Fibroblast of lung (primary cell): Measurements from ENCODE around the gene FBXO46. TPM values are rescaled to one million over a fixed set of nuclear protein-coding genes. Genes with fewer than 3 reads are reported as not detected.

Experiments
- DNase-seq, 2 donors: peaks; one replicate each; pipeline versions ENCODE4 v3.0.0 to v3.0.0-alpha.2; 2010; ENCODE audit warnings: low read depth in 2 of 2
- H2AFZ ChIP-seq: 2 replicates; pipeline ENCODE4 v1.5.1; 2012; ENCODE audit warnings: low read length, control low read depth, inconsistent platforms
- H3K27ac ChIP-seq: 2 replicates; pipeline ENCODE4 v1.5.1; 2011; ENCODE audit warnings: low read length, control low read depth; ENCODE audit not compliant: insufficient read depth
- H3K27me3 ChIP-seq: 2 replicates; pipeline ENCODE4 v1.5.1; 2011; ENCODE audit warnings: mild to moderate bottlenecking, low read length; ENCODE audit not compliant: control insufficient read depth, insufficient read depth
- H3K36me3 ChIP-seq: 2 replicates; pipeline ENCODE4 v1.5.1; 2011; ENCODE audit warnings: low read length; ENCODE audit not compliant: control insufficient read depth, insufficient read depth
- H3K4me1 ChIP-seq: 2 replicates; pipeline ENCODE4 v1.5.1; 2011; ENCODE audit warnings: low read length; ENCODE audit not compliant: control insufficient read depth, insufficient read depth; ENCODE audit errors: extremely low read depth
- H3K4me2 ChIP-seq: 2 replicates; pipeline ENCODE4 v1.5.1; 2011; ENCODE audit warnings: low read length, control low read depth; ENCODE audit not compliant: insufficient read depth; ENCODE audit errors: extremely low read depth
- H3K4me3 ChIP-seq, 4 experiments: fragments of 200-600 bp in 1 of 4; sonication (generic) in 1 of 4; replicated peaks in 1 of 4; 2 replicates each; pipeline ENCODE4 v1.5.1; 2011 to 2016; ENCODE audit warnings: low read length in 4 of 4, low read depth in 3 of 4, mild to moderate bottlenecking in 3 of 4, control low read depth in 2 of 4, inconsistent platforms in 1 of 4, mixed read lengths in 1 of 4; ENCODE audit not compliant: insufficient read depth in 1 of 4; ENCODE audit errors: control extremely low read depth in 1 of 4
- H3K79me2 ChIP-seq: 2 replicates; pipeline ENCODE4 v1.5.1; 2012; ENCODE audit warnings: mild to moderate bottlenecking, low read length, inconsistent platforms; ENCODE audit not compliant: control insufficient read depth, insufficient read depth
- H3K9ac ChIP-seq: 2 replicates; pipeline ENCODE4 v1.5.1; 2011; ENCODE audit warnings: mild to moderate bottlenecking, low read length, control low read depth; ENCODE audit not compliant: insufficient read depth
- H3K9me3 ChIP-seq: 2 replicates; pipeline ENCODE4 v1.5.1; 2012; ENCODE audit warnings: low read depth, low read length; ENCODE audit not compliant: control insufficient read depth, insufficient read depth
- H4K20me1 ChIP-seq: 2 replicates; pipeline ENCODE4 v1.5.1; 2011; ENCODE audit warnings: low read length; ENCODE audit not compliant: control insufficient read depth, insufficient read depth; ENCODE audit errors: extremely low read depth
- CTCF ChIP-seq, 2 donors: IDR thresholded peaks in 1 of 2; conservative IDR thresholded peaks in 1 of 2; 1 replicate in 1 of 2; 2 replicates in 1 of 2; pipeline ENCODE4 v1.5.1; 2011 to 2012; ENCODE audit warnings: low read length in 2 of 2, control low read depth in 1 of 2, inconsistent platforms in 1 of 2, low read depth in 1 of 2, mild to moderate bottlenecking in 1 of 2
- EZH2 ChIP-seq: IDR thresholded peaks from 2 replicates; pipeline ENCODE4 v1.5.1; 2012; ENCODE audit warnings: low read length, control low read depth, mild to moderate bottlenecking; ENCODE audit errors: missing control alignments
- polyA plus RNA-seq, 2 donors: library from polyadenylated mRNA; depleted of rRNA in 1 of 2; stranded (reverse) in 1 of 2; unstranded in 1 of 2; fragments of >200 nt; gene quantifications; 2 replicates each; pipeline ENCODE4 v1.2.1, GENCODE V29; 2011 to 2012; ENCODE audit warnings: missing spikeins in 1 of 2
- total RNA-seq: library from RNA; depleted of rRNA; stranded (reverse); fragments of >200 nt; gene quantifications from 2 replicates; pipeline ENCODE4 v1.2.1, GENCODE V29; 2014

Gene FBXO46
- total and polyA plus RNA-seq, 2 donors (not counting 1 experiment from before 2014, with no cell fraction given) = 2.0 to 3.3 TPM

GRCh38 chr19:45758921-45759320 is 28.2 kb upstream of the FBXO46 start:
- no peak overlapping the region for H2AFZ ChIP-seq
- H3K27me3 ChIP-seq = no peaks in the 10 kb centered on the region
- no peaks in the 10 kb centered on the region for H3K4me1 ChIP-seq
- no peaks in the 10 kb centered on the region for H3K9me3 ChIP-seq
- no peak overlapping the region for H3K4me2 ChIP-seq
- DNase-seq = no peak
- H3K36me3 ChIP-seq = no peaks in the 10 kb centered on the region
- H3K27ac ChIP-seq = no peak overlapping the region
- TF ChIP-seq EZH2 (no peak), CTCF (conservative IDR thresholded peaks at IDR 0.05 in 1 of 2, IDR thresholded peaks at IDR 0.05 in 1 of 2; ENCODE audit: low read depth in 1 of 2, low read length in 2 of 2) (no peak)
- H3K4me3 ChIP-seq = no peak overlapping the region
- no peaks in the 10 kb centered on the region for H4K20me1 ChIP-seq
- H3K79me2 ChIP-seq = no peaks in the 10 kb centered on the region
- H3K9ac ChIP-seq = no peak overlapping the region

GRCh38 chr19:45757695-45758094 is 27.0 kb upstream of the FBXO46 start:
- Histone ChIP-seq H3K4me3 (no peak overlapping the region), H3K27me3 (no peaks in the 10 kb centered on the region), H3K9ac (no peak overlapping the region), H3K4me1 (no peaks in the 10 kb centered on the region), H3K4me2 (no peak overlapping the region), H3K79me2 (no peaks in the 10 kb centered on the region), H3K27ac (no peak overlapping the region), H3K9me3 (no peaks in the 10 kb centered on the region), H4K20me1 (no peaks in the 10 kb centered on the region), H2AFZ (no peak overlapping the region), H3K36me3 (no peaks in the 10 kb centered on the region)
- DNase-seq = no peak
- TF ChIP-seq CTCF (conservative IDR thresholded peaks at IDR 0.05 in 1 of 2, IDR thresholded peaks at IDR 0.05 in 1 of 2; ENCODE audit: low read depth in 1 of 2, low read length in 2 of 2) (no peak), EZH2 (no peak)

DNA sequence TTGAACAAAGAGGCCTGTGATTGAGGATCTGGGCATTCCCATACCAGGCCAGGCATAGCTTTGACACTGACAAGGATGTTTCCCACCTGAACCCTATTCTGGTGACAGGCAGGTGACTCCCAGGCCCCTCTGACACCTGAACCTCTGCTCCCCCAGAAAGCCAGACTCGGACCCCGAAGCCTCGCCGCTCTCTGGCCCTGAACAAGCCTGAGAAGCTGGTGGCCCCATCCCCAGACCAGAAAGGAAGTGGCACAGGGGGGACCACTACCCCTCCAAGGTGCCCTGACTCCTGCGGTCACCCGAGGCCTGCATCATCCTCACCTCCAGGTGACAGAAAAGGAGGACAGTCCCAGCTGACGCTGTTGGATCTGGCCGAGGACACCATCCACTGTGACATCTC is 23.6 kb upstream of the FBXO46 start:
- Histone ChIP-seq H3K9ac (no peak overlapping the region), H3K4me2 (no peak overlapping the region), H3K27me3 (no peaks in the 10 kb centered on the region), H3K79me2 (no peaks in the 10 kb centered on the region), H3K36me3 (no peaks in the 10 kb centered on the region), H2AFZ (no peak overlapping the region), H3K4me1 (no peaks in the 10 kb centered on the region), H3K4me3 (no peak overlapping the region), H3K27ac (no peak overlapping the region), H4K20me1 (no peaks in the 10 kb centered on the region), H3K9me3 (no peaks in the 10 kb centered on the region)
- no peak for DNase-seq
- TF ChIP-seq CTCF (conservative IDR thresholded peaks at IDR 0.05 in 1 of 2, IDR thresholded peaks at IDR 0.05 in 1 of 2; ENCODE audit: low read depth in 1 of 2, low read length in 2 of 2) (no peak), EZH2 (no peak)
